H1 (cell line): ENCODE measurements around the gene IFITM10. TPM values are rescaled to one million over a fixed set of nuclear protein-coding genes. Genes with fewer than 3 reads are reported as not detected.

Source experiments
- CTCF ChIA-PET: fragments of 300-600 bp; sonication (Branson Sonifier 250); formaldehyde crosslinking; loops from one replicate; lab custom pipeline; 2021; ENCODE audit not compliant: partially characterized antibody; lab: Charles Lee
- POLR2A ChIA-PET: fragments of 300-600 bp; sonication (Branson Sonifier 250); formaldehyde crosslinking; loops from one replicate; lab custom pipeline; 2021; ENCODE audit warnings: inconsistent platforms; ENCODE audit not compliant: partially characterized antibody; lab: Charles Lee
- DNase-seq, 2 experiments: peaks; one replicate each; pipeline versions ENCODE4 v3.0.0 to v3.0.0-alpha.2; 2010 to 2022; ENCODE audit warnings: low spot score in 2 of 2, low read depth in 1 of 2, mixed read lengths in 1 of 2
- FAIRE-seq: peaks from 2 replicates; lab custom pipeline; 2011; peaks lifted over from hg19 to GRCh38; lab: Jason Lieb, UNC
- H2AFZ ChIP-seq: 2 replicates; pipeline ENCODE4 v1.8.1; 2012; ENCODE audit warnings: low read length, inconsistent platforms
- H2AK5ac ChIP-seq: 2 replicates; pipeline ENCODE4 v1.6.1; 2013; ENCODE audit warnings: low read depth, low read length
- H2BK120ac ChIP-seq: replicated peaks from 2 replicates; pipeline ENCODE3; 2013; ENCODE audit warnings: low read depth, low read length, inconsistent platforms
- H2BK12ac ChIP-seq: 2 replicates; pipeline ENCODE4 v1.6.1; 2013; ENCODE audit warnings: low read depth, low read length
- H2BK15ac ChIP-seq: 2 replicates; pipeline ENCODE4 v1.6.1; 2013; ENCODE audit warnings: low read length
- H2BK20ac ChIP-seq: 2 replicates; pipeline ENCODE4 v1.6.1; 2013; ENCODE audit warnings: low read length
- H2BK5ac ChIP-seq: 2 replicates; pipeline ENCODE4 v1.6.1; 2013; ENCODE audit warnings: low read depth, low read length
- H3K14ac ChIP-seq: 2 replicates; pipeline ENCODE4 v1.6.1; 2013; ENCODE audit warnings: inconsistent platforms; ENCODE audit not compliant: insufficient read length
- H3K18ac ChIP-seq: 2 replicates; pipeline ENCODE4 v1.6.1; 2013; ENCODE audit warnings: low read length; ENCODE audit errors: extremely low read depth
- H3K23ac ChIP-seq: 2 replicates; pipeline ENCODE4 v1.6.1; 2013; ENCODE audit warnings: inconsistent platforms; ENCODE audit not compliant: insufficient read length
- H3K23me2 ChIP-seq: 2 replicates; pipeline ENCODE4 v1.6.1; 2013; ENCODE audit warnings: low read depth, low read length
- H3K27ac ChIP-seq: 2 replicates; pipeline ENCODE4 v1.6.1; 2011; ENCODE audit warnings: low read depth, low read length, inconsistent platforms
- H3K27me3 ChIP-seq, 4 experiments: replicated peaks in 1 of 4; 1 replicate in 1 of 4; 2 replicates in 3 of 4; pipeline versions ENCODE4 v1.6.1 to v1.8.1; 2011 to 2013; ENCODE audit warnings: low read length in 3 of 4, mild to moderate bottlenecking in 3 of 4, inconsistent platforms in 2 of 4, mixed read lengths in 2 of 4, moderate library complexity in 1 of 4; ENCODE audit not compliant: control insufficient read depth in 3 of 4, insufficient read depth in 3 of 4; ENCODE audit errors: extremely low read depth in 1 of 4
- H3K36me3 ChIP-seq, 4 experiments: 2 replicates each; pipeline versions ENCODE4 v1.6.1 to v1.8.1; 2011 to 2013; ENCODE audit warnings: mild to moderate bottlenecking in 4 of 4, low read length in 3 of 4, moderate library complexity in 2 of 4, control low read depth in 1 of 4, inconsistent platforms in 1 of 4; ENCODE audit not compliant: insufficient read depth in 4 of 4, control insufficient read depth in 2 of 4
- H3K4ac ChIP-seq: replicated peaks from 2 replicates; pipeline ENCODE3; 2013; ENCODE audit warnings: low read length, low read depth, mixed read lengths, inconsistent platforms; ENCODE audit not compliant: insufficient read length
- H3K4me1 ChIP-seq, 4 experiments: replicated peaks in 1 of 4; 1 replicate in 1 of 4; 2 replicates in 3 of 4; pipeline versions ENCODE4 v1.6.1 to v1.8.1; 2011 to 2013; ENCODE audit warnings: low read length in 3 of 4, inconsistent platforms in 2 of 4, mixed read lengths in 1 of 4; ENCODE audit not compliant: insufficient read depth in 4 of 4, control insufficient read depth in 3 of 4
- H3K4me2 ChIP-seq, 2 experiments: 2 replicates each; pipeline versions ENCODE4 v1.6.1 to v1.8.1; 2011 to 2013; ENCODE audit warnings: low read depth in 2 of 2, low read length in 2 of 2, control low read depth in 1 of 2, inconsistent platforms in 1 of 2, mild to moderate bottlenecking in 1 of 2; ENCODE audit not compliant: insufficient read depth in 1 of 2
- H3K4me3 ChIP-seq, 4 experiments: fragments of 200-600, 300-600 bp in 1 of 4; sonication (generic), shearing (Covaris generic), sonication (Bioruptor Twin) in 1 of 4; 2 replicates each; pipeline versions ENCODE4 v1.5.1 to v1.8.1; 2011 to 2016; ENCODE audit warnings: low read length in 4 of 4, low read depth in 3 of 4, control low read depth in 2 of 4, inconsistent platforms in 2 of 4, mild to moderate bottlenecking in 2 of 4, mixed read lengths in 1 of 4, moderate library complexity in 1 of 4; ENCODE audit not compliant: insufficient read depth in 2 of 4; ENCODE audit errors: extremely low read depth in 1 of 4
- H3K56ac ChIP-seq: replicated peaks from 2 replicates; pipeline ENCODE3; 2013; ENCODE audit warnings: low read depth, mild to moderate bottlenecking, mixed read lengths, low read length, inconsistent platforms; ENCODE audit not compliant: insufficient read length
- H3K79me1 ChIP-seq: 2 replicates; pipeline ENCODE4 v1.6.1; 2013; ENCODE audit warnings: low read depth, low read length, control low read depth
- H3K79me2 ChIP-seq, 2 experiments: 2 replicates each; pipeline versions ENCODE4 v1.6.1 to v1.8.1; 2012 to 2013; ENCODE audit warnings: low read length in 2 of 2, mild to moderate bottlenecking in 2 of 2, inconsistent platforms in 1 of 2; ENCODE audit not compliant: insufficient read depth in 2 of 2, control insufficient read depth in 1 of 2
- H3K9ac ChIP-seq, 4 experiments: replicated peaks in 1 of 4; 1 replicate in 1 of 4; 2 replicates in 3 of 4; pipeline versions ENCODE4 v1.6.1 to v1.8.1; 2011 to 2013; ENCODE audit warnings: low read depth in 3 of 4, low read length in 3 of 4, control low read depth in 2 of 4, mild to moderate bottlenecking in 2 of 4, moderate library complexity in 2 of 4, inconsistent platforms in 1 of 4; ENCODE audit errors: extremely low read depth in 1 of 4
- H3K9me3 ChIP-seq, 2 experiments: 2 replicates each; pipeline versions ENCODE4 v1.6.1 to v1.8.1; 2012 to 2013; ENCODE audit warnings: mild to moderate bottlenecking in 2 of 2, moderate library complexity in 2 of 2, control low read depth in 1 of 2, inconsistent platforms in 1 of 2, low read depth in 1 of 2, low read length in 1 of 2, mixed read lengths in 1 of 2; ENCODE audit not compliant: insufficient read depth in 2 of 2
- H4K20me1 ChIP-seq, 2 experiments: replicated peaks in 1 of 2; 2 replicates each; pipeline versions ENCODE3 to v1.8.1; 2011 to 2013; ENCODE audit warnings: inconsistent platforms in 2 of 2, low read length in 2 of 2, mild to moderate bottlenecking in 1 of 2; ENCODE audit not compliant: insufficient read depth in 2 of 2, control insufficient read depth in 1 of 2
- H4K5ac ChIP-seq: 2 replicates; pipeline ENCODE4 v1.6.1; 2013; ENCODE audit warnings: low read length, low read depth, mixed read lengths, inconsistent platforms; ENCODE audit not compliant: insufficient read length
- H4K8ac ChIP-seq: 2 replicates; pipeline ENCODE4 v1.8.0; 2013; ENCODE audit warnings: mild to moderate bottlenecking, moderate library complexity, low read length, inconsistent platforms; ENCODE audit not compliant: insufficient read depth; ENCODE audit errors: extremely low read depth
- H4K91ac ChIP-seq: replicated peaks from 2 replicates; pipeline ENCODE3; 2013; ENCODE audit warnings: low read length, mixed read lengths, inconsistent platforms; ENCODE audit not compliant: insufficient read length
- BRCA1 ChIP-seq: IDR thresholded peaks from 2 replicates; pipeline ENCODE4 v1.6.1; 2012; ENCODE audit warnings: low read depth, low read length, improper control_type of control experiment
- CBX5 ChIP-seq: fragments of 300-800, 300-1000 bp; sonication (generic); IDR thresholded peaks from 2 replicates; pipeline ENCODE4 v1.7.1; 2016; ENCODE audit warnings: antibody characterized with exemption, low read length, low read depth
- CEBPB ChIP-seq: IDR thresholded peaks from 2 replicates; pipeline ENCODE4 v1.6.1; 2012; ENCODE audit warnings: low read depth, low read length
- EP300 ChIP-seq, 2 experiments: IDR thresholded peaks; 1 replicate in 1 of 2; 2 replicates in 1 of 2; pipeline ENCODE4 v1.6.1; 2011 to 2012; ENCODE audit warnings: low read depth in 2 of 2, low read length in 2 of 2, mild to moderate bottlenecking in 2 of 2, borderline replicate concordance in 1 of 2, inconsistent platforms in 1 of 2, moderate library complexity in 1 of 2
- NANOG ChIP-seq: IDR thresholded peaks from 2 replicates; pipeline ENCODE4 v1.6.1; 2011; ENCODE audit warnings: low read length, low read depth, mild to moderate bottlenecking, inconsistent platforms; ENCODE audit not compliant: insufficient read depth, poor library complexity, severe bottlenecking
- SP4 ChIP-seq: IDR thresholded peaks from 2 replicates; pipeline ENCODE4 v1.6.1; 2012; ENCODE audit warnings: low read length, inconsistent platforms
- TEAD4 ChIP-seq: IDR thresholded peaks from 2 replicates; pipeline ENCODE4 v1.6.1; 2012; ENCODE audit warnings: low read depth, low read length, inconsistent platforms, mixed read lengths
- WGBS, 2 experiments: shearing (Covaris generic) in 1 of 2; methylation state at CpG; one replicate each; pipeline versions ENCODE4 v1.1.6 to v1.1.7; 2013 to 2015; ENCODE audit warnings: low lambda C conversion rate in 2 of 2, mixed read lengths in 2 of 2, inconsistent platforms in 1 of 2, low coverage in 1 of 2, missing lambda C conversion rate in 1 of 2; ENCODE audit not compliant: insufficient replicate concordance in 2 of 2, insufficient coverage in 1 of 2, insufficient read length in 1 of 2; ENCODE audit errors: extremely low coverage in 1 of 2, missing lambda C conversion rate in 1 of 2; 5-methylcytosine and 5-hydroxymethylcytosine counted together
- polyA plus RNA-seq, 7 experiments: library from polyadenylated mRNA; depleted of rRNA in 3 of 7; stranded (reverse) in 5 of 7; unstranded in 2 of 7; fragments of >200 nt in 5 of 7; fragments of 200-250 nt in 2 of 7; gene quantifications; 1 replicate in 5 of 7; 2 replicates in 1 of 7; 4 replicates in 1 of 7; pipeline versions ENCODE4 v1.2.1 to v1.2.3, GENCODE V29; 2011 to 2013; ENCODE audit warnings: missing spikeins in 2 of 7, mixed read lengths in 2 of 7
- total RNA-seq: library from RNA; stranded (reverse); fragmentation: NEBNext Ultra II Directional; extraction: Animal tissue kit (Norgen Biotek cat#: 25700); gene quantifications from 2 replicates; pipeline ENCODE4 v1.2.1, GENCODE V29; 2021
- TF ChIP-seq, protein P1 (sequence below): IDR thresholded peaks from 2 replicates; pipeline ENCODE4 v1.6.1; 2011; ENCODE audit warnings: low read depth, mild to moderate bottlenecking, low read length; ENCODE audit not compliant: insufficient read depth

Gene IFITM10
- total and polyA plus RNA-seq, 2 of the 8 experiments (the other 6 are each of a cell fraction or from before 2014, with no cell fraction given), result 0.08 to 0.22 TPM

DNA sequence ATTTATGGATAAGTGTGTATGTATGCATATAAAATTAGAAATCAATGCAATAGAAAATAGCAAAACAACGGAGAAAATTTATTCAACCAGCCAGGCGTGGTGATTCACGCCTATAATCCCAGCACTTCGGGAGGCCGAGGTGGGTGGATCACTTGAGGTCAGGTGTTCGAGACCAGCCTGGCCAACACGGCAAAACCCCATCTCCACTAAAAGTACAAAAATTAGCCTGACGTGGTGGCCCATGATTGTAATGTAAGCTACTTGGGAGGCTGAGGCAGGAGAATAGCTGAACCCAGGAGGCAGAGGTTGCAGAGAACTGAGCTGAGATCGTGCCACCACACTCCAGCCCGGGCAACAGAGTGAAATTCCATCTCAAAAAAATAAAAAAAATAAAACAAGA, 47.9 kb downstream of the IFITM10 start:
- no peaks in the 10 kb centered on the region for H3K36me3 ChIP-seq
- H2BK15ac ChIP-seq, result no peak overlapping the region
- no peak overlapping the region for H3K9ac ChIP-seq
- H3K79me2 ChIP-seq, result no peaks in the 10 kb centered on the region
- no peaks in the 10 kb centered on the region for H3K9me3 ChIP-seq
- DNase-seq (no peak), FAIRE-seq (no peak)
- peaks cover 0 to 4% (median 1%) of the 10 kb centered on the region in 4 experiments; a peak in 1 of 7 replicates for H3K27me3 ChIP-seq
- 87% methylated on average over 10 of the region's 10 CpGs; no CpG with 5 or more reads in 1 of the 2 experiments for WGBS, 2 experiments
- TF ChIP-seq NANOG, result no peak
- no peak for TF ChIP-seq CEBPB
- no peak for TF ChIP-seq SP4
- TF ChIP-seq, protein P1, sequence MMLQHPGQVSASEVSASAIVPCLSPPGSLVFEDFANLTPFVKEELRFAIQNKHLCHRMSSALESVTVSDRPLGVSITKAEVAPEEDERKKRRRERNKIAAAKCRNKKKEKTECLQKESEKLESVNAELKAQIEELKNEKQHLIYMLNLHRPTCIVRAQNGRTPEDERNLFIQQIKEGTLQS, result no peak
- TF ChIP-seq TEAD4, result no peak
- no peak for TF ChIP-seq EP300 (IDR thresholded peaks at IDR 0.05; ENCODE audit: borderline replicate concordance in 1 of 2, low read depth in 2 of 2, low read length in 2 of 2)
- no peak for TF ChIP-seq BRCA1
- TF ChIP-seq CBX5, result no peak
- H2AFZ ChIP-seq, result no peak overlapping the region
- H2BK12ac ChIP-seq, result no peak overlapping the region
- no peak overlapping the region for H2BK120ac ChIP-seq
- no peak overlapping the region; the same call in 1 of the 2 replicates for H4K8ac ChIP-seq
- ChIA-PET POLR2A (no interaction called here), CTCF (interaction anchor here (1.3 to 2.1 kb wide), 2 partner anchors 9 to 10 kb away, joined by 3 to 10 read pairs; no protein-coding TSS in a partner anchor)
- H3K4me2 ChIP-seq, result no peak overlapping the region
- H3K27ac ChIP-seq, result no peak overlapping the region
- no peak overlapping the region for H2BK20ac ChIP-seq
- no peak overlapping the region for H4K5ac ChIP-seq
- no peak overlapping the region for H3K14ac ChIP-seq
- H3K56ac ChIP-seq, result no peak overlapping the region
- no peak overlapping the region for H3K4ac ChIP-seq
- no peak overlapping the region for H2AK5ac ChIP-seq
- H2BK5ac ChIP-seq, result no peak overlapping the region
- no peaks in the 10 kb centered on the region for H3K79me1 ChIP-seq
- peaks cover 0 to 5% (median 3%) of the 10 kb centered on the region in 4 experiments; a peak in 2 of 7 replicates for H3K4me1 ChIP-seq
- H3K18ac ChIP-seq, result no peak overlapping the region
- H3K4me3 ChIP-seq, result no peak overlapping the region
- no peaks in the 10 kb centered on the region for H4K20me1 ChIP-seq
- no peak overlapping the region for H3K23ac ChIP-seq
- no peak overlapping the region for H4K91ac ChIP-seq
- no peaks in the 10 kb centered on the region for H3K23me2 ChIP-seq
